ENCODE measurements around the gene CCDC27.

Gene CCDC27

DNA sequence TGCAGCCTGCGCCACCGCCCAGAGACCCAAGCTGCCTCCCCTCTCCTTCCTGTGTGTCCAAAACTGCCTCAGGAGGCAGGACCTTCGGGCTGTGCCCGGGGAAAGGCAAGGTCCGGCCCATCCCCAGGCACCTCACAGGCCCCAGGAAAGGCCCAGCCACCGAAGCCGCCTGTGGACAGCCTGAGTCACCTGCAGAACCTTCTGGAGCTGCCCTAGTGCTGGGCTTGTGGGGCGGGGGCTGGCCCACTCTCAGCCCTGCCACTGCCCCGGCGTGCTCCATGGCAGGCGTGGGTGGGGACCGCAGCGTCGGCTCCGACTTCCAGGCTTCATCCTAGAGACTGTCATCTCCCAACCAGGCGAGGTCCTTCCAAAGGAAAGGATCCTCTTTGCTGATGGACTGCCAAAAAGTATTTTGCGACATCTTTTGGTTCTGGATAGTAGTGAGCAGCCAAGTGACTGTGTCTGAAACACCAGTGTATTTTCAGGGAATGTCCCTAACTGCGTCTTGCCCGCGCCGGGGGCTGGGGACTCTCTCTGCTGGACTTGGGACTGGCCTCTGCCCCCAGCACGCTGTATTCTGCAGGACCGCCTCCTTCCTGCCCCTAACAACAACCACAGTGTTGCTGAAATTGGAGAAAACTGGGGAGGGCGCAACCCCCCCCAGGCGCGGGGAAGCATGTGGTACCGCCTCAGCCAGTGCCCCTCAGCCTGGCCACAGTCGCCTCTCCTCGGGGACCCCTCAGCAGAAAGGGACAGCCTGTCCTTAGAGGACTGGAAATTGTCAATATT is 19.0 kb upstream of the CCDC27 start:
- TF ChIP-seq, protein P1, sequence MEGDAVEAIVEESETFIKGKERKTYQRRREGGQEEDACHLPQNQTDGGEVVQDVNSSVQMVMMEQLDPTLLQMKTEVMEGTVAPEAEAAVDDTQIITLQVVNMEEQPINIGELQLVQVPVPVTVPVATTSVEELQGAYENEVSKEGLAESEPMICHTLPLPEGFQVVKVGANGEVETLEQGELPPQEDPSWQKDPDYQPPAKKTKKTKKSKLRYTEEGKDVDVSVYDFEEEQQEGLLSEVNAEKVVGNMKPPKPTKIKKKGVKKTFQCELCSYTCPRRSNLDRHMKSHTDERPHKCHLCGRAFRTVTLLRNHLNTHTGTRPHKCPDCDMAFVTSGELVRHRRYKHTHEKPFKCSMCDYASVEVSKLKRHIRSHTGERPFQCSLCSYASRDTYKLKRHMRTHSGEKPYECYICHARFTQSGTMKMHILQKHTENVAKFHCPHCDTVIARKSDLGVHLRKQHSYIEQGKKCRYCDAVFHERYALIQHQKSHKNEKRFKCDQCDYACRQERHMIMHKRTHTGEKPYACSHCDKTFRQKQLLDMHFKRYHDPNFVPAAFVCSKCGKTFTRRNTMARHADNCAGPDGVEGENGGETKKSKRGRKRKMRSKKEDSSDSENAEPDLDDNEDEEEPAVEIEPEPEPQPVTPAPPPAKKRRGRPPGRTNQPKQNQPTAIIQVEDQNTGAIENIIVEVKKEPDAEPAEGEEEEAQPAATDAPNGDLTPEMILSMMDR (IDR thresholded peaks at IDR 0.05; ENCODE audit: low read depth, low read length, poor library complexity, severe bottlenecking), result no peak
- TF ChIP-seq EZH2phosphoT487 (IDR thresholded peaks at IDR 0.05; ENCODE audit: borderline replicate concordance, low read length), result no peak
- Histone ChIP-seq H3K27ac (ENCODE audit: low read depth, low read length) (no peak overlapping the region), H3K9me3 (ENCODE audit: control insufficient read depth, insufficient read depth, low read length) (no peaks in the 10 kb centered on the region), H4K20me1 (ENCODE audit: control insufficient read depth, insufficient read depth, low read depth, low read length) (no peaks in the 10 kb centered on the region), H3K4me3 (ENCODE audit: low read length) (no peak overlapping the region), H3F3A (ENCODE audit: control insufficient read depth, insufficient read depth) (no peaks in the 10 kb centered on the region), H3K9me2 (replicated peaks; ENCODE audit: control insufficient read depth, low read length) (no peaks in the 10 kb centered on the region), H3K36me3 (ENCODE audit: control insufficient read depth, low read length) (no peaks in the 10 kb centered on the region), H3K4me1 (ENCODE audit: control insufficient read depth, low read length) (no peaks in the 10 kb centered on the region), H3K27me3 (ENCODE audit: control insufficient read depth, low read length) (no peaks in the 10 kb centered on the region), H3K79me2 (ENCODE audit: control insufficient read depth, low read length) (no peaks in the 10 kb centered on the region), H3K4me2 (ENCODE audit: low read length) (no peak overlapping the region)

DNA sequence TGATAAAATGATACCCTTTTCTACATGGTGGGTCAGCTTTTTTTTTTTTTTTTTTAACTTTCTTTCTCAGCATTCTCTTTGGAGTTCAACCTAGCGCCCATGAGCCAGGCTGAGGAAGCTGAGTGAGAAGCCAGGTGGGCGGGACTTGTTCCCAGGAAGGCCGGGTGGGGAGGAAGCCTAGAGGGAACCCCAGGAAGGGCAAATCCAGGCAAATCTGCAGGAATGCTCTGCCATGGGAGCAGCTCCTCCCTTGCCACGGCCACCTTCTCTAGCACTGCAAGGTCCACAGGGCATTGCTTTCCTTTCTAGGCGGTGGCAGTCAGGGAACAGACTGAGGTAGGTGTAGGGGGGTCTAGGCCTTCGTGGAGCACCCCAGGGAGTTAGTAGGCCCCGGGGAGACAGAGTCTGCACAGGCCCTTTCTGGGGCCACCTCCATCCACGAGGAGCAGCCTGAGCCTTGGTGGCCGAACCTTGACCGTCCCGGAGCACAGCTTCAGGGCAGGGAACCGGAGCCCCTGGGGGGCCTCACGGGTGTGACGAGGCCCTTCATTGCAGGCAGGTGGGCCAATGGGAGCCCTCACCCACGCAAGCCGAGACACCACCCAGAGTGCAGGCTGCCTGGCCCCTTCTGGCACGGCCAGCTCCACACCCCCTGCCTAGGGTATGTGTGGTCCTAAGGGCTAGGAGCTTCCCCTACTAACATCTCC is 18.2 kb upstream of the CCDC27 start:
- Histone ChIP-seq H4K20me1 (ENCODE audit: control insufficient read depth, insufficient read depth, low read depth, low read length) (no peaks in the 10 kb centered on the region), H3K27ac (ENCODE audit: low read depth, low read length) (no peak overlapping the region), H3K4me1 (ENCODE audit: control insufficient read depth, low read length) (no peaks in the 10 kb centered on the region), H3F3A (ENCODE audit: control insufficient read depth, insufficient read depth) (no peaks in the 10 kb centered on the region), H3K4me2 (ENCODE audit: low read length) (no peak overlapping the region), H3K36me3 (ENCODE audit: control insufficient read depth, low read length) (no peaks in the 10 kb centered on the region), H3K79me2 (ENCODE audit: control insufficient read depth, low read length) (no peaks in the 10 kb centered on the region), H3K4me3 (ENCODE audit: low read length) (no peak overlapping the region), H3K9me2 (replicated peaks; ENCODE audit: control insufficient read depth, low read length) (no peaks in the 10 kb centered on the region), H3K27me3 (ENCODE audit: control insufficient read depth, low read length) (no peaks in the 10 kb centered on the region), H3K9me3 (ENCODE audit: control insufficient read depth, insufficient read depth, low read length) (no peaks in the 10 kb centered on the region)
- TF ChIP-seq, protein P1 (IDR thresholded peaks at IDR 0.05; ENCODE audit: low read depth, low read length, poor library complexity, severe bottlenecking), result no peak
- TF ChIP-seq EZH2phosphoT487 (IDR thresholded peaks at IDR 0.05; ENCODE audit: borderline replicate concordance, low read length), result no peak

DNA sequence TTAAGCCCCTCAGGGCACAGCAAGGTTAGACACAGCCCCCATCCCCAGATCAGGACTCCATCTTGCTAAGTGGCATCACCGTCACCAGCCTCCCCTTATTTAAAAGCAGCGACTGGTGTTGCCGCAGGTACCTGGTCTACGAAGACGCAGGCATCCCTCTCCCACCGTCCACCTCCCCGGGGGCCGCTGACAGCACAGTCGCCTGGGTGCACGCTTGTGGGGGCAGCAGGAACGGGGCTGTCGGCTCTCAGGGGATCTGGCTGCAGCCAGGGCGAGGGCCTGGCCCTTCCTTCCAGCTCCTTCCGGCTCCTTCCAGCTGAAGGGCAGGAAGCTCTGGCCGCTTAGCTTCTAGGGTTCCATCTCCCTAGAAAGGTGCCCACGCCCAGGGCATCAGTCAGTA is 17.6 kb upstream of the CCDC27 start:
- Histone ChIP-seq H3K36me3 (ENCODE audit: control insufficient read depth, low read length) (no peaks in the 10 kb centered on the region), H3F3A (ENCODE audit: control insufficient read depth, insufficient read depth) (no peaks in the 10 kb centered on the region), H3K27me3 (ENCODE audit: control insufficient read depth, low read length) (no peaks in the 10 kb centered on the region), H3K79me2 (ENCODE audit: control insufficient read depth, low read length) (no peaks in the 10 kb centered on the region), H3K27ac (ENCODE audit: low read depth, low read length) (no peak overlapping the region), H4K20me1 (ENCODE audit: control insufficient read depth, insufficient read depth, low read depth, low read length) (no peaks in the 10 kb centered on the region), H3K4me3 (ENCODE audit: low read length) (no peak overlapping the region), H3K4me1 (ENCODE audit: control insufficient read depth, low read length) (no peaks in the 10 kb centered on the region), H3K4me2 (ENCODE audit: low read length) (no peak overlapping the region), H3K9me2 (replicated peaks; ENCODE audit: control insufficient read depth, low read length) (no peaks in the 10 kb centered on the region), H3K9me3 (ENCODE audit: control insufficient read depth, insufficient read depth, low read length) (no peaks in the 10 kb centered on the region)
- TF ChIP-seq, protein P1 (IDR thresholded peaks at IDR 0.05; ENCODE audit: low read depth, low read length, poor library complexity, severe bottlenecking), result no peak
- TF ChIP-seq EZH2phosphoT487 (IDR thresholded peaks at IDR 0.05; ENCODE audit: borderline replicate concordance, low read length), result no peak

Data from DOHH2 (cell line).